Kidney (tissue), 14 donors: Measurements from ENCODE around the gene IGLL5. TPM values are rescaled to one million over a fixed set of nuclear protein-coding genes. Genes with fewer than 3 reads are reported as not detected.
A peak's percentile ranks its signal among the peaks of the same experiment; 100 is the strongest.

ENCODE experiments used
- DNase-seq, 5 donors: peaks; one replicate each; pipeline ENCODE4 v3.0.0-alpha.2; 2013 to 2020
- FAIRE-seq: peaks from 2 replicates; lab custom pipeline; 2012; peaks lifted over from hg19 to GRCh38; lab: Jason Lieb, UNC
- H3K27ac ChIP-seq, 2 donors: one replicate each; pipeline ENCODE4 v1.7.0; 2013; ENCODE audit warnings: low read depth in 2 of 2, low read length in 2 of 2, inconsistent platforms in 1 of 2
- H3K27me3 ChIP-seq: one replicate; pipeline ENCODE4 v1.7.1; 2013; ENCODE audit warnings: low read length, inconsistent platforms; ENCODE audit not compliant: control insufficient read depth, insufficient read depth
- H3K36me3 ChIP-seq, 3 donors: one replicate each; pipeline versions ENCODE4 v1.7.0 to v1.7.1; 2013; ENCODE audit warnings: low read length in 3 of 3, control low read depth in 1 of 3, inconsistent platforms in 1 of 3; ENCODE audit not compliant: insufficient read depth in 3 of 3, control insufficient read depth in 2 of 3
- H3K4me1 ChIP-seq, 3 donors: one replicate each; pipeline versions ENCODE4 v1.7.0 to v1.7.1; 2013; ENCODE audit warnings: low read length in 3 of 3, inconsistent platforms in 1 of 3, low read depth in 1 of 3; ENCODE audit not compliant: control insufficient read depth in 2 of 3, insufficient read depth in 2 of 3
- H3K4me3 ChIP-seq, 3 donors: one replicate each; pipeline versions ENCODE4 v1.7.0 to v1.8.1; 2013; ENCODE audit warnings: low read length in 3 of 3, control low read depth in 1 of 3, inconsistent platforms in 1 of 3
- H3K9ac ChIP-seq, 3 donors: one replicate each; pipeline versions ENCODE4 v1.7.0 to v1.7.1; 2013; ENCODE audit warnings: low read length in 3 of 3, control low read depth in 1 of 3, inconsistent platforms in 1 of 3
- H3K9me3 ChIP-seq, 3 donors: one replicate each; pipeline versions ENCODE4 v1.7.0 to v1.7.1; 2013; ENCODE audit warnings: low read length in 3 of 3, control low read depth in 1 of 3, inconsistent platforms in 1 of 3; ENCODE audit not compliant: control insufficient read depth in 2 of 3, insufficient read depth in 1 of 3
- CTCF ChIP-seq: IDR thresholded peaks from 3 replicates; pipeline ENCODE4 v1.5.1; 2012; ENCODE audit warnings: mild to moderate bottlenecking, moderate library complexity, borderline replicate concordance; ENCODE audit not compliant: insufficient read depth; ENCODE audit errors: extremely low read depth
- intact Hi-C: fragments of 100-400 bp; cut with DNase I; formaldehyde crosslinking; loops from one replicate; pipeline ENCODE4 v1.11.1; 2022
- polyA plus RNA-seq: library from polyadenylated mRNA; stranded (reverse); fragments of 350-450 nt; fragmentation: Illumina TruSeq; extraction: RNeasy Lipid Tissue Mini Kit (QIAGEN cat#74804); gene quantifications from one replicate; pipeline ENCODE4 v1.2.3, GENCODE V29; 2014; ENCODE audit warnings: low read depth, low replicate concordance; ENCODE audit not compliant: insufficient read depth
- total RNA-seq: library from RNA; stranded (reverse); fragmentation: NEBNext Ultra II Directional; extraction: Animal tissue kit (Norgen Biotek cat#: 25700); gene quantifications from one replicate; pipeline ENCODE4 v1.2.1, GENCODE V29; 2021
- donor health status: control.
- donor health status: control.
- donor health status: control.
- donor health status: control.
- donor health status: control.
- donor health status: DM: yes; HTN: yes; CAD: no.
- donor health status: Normal renal cell carcinoma (clear cell type).

IGLL5 gene
- total and polyA plus RNA-seq, 2 donors from 2014 or later: 1.9 to 103 TPM

- no peaks in the 10 kb centered on the region for H3K36me3 ChIP-seq
- no peak for TF ChIP-seq CTCF
- no peak overlapping the region for H3K4me3 ChIP-seq
- no peak overlapping the region for H3K9ac ChIP-seq
- H3K4me1 ChIP-seq: peaks cover 0 to 6% (median 0%) of the 10 kb centered on the region in 3 donors
- no peak overlapping the region for H3K27ac ChIP-seq
- H3K9me3 ChIP-seq: no peaks in the 10 kb centered on the region
- intact Hi-C loops: no loop called here
- FAIRE-seq (no peak), DNase-seq (peak in 2 of 5 donors; percentile 59 to 80)
- no peaks in the 10 kb centered on the region for H3K27me3 ChIP-seq
These were observed 22.1 kb upstream of the IGLL5 start for GRCh38 chr22:22865311-22866072.

DNA sequence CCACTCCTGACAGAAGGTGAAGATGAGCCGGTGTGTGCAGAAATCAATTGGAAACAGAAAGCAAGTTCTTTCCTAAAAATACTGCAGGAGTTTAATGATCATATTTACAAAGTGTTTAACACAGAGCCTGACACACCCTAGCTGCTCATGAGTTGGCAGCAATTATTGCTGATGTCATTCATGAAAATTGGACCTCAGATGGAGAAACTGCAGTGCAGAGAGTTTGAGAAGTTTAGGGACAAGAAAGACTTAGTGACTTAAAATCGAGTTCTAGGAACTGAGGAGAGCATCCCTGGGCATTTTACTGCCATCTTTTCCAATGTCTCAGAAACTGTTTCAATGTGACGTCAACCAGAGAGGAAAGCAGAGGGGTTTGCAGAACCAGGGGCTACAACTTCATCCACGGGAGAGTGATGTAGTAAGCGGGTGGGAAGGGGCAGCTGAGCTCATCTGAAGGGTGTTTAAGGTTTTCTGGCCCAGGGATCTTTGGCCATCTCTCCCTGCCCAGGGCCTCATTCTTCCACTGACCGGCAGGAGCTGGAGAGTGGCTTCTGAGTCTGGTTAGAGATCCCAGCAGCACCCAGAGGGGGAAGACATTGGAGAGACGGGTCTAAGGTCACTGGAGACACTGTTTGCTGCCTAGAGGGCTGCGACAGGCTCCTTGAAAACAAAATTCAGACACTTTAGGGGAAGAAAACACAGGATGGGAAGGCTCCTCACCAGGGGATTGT lies 21.1 kb upstream of the IGLL5 start:
- Histone ChIP-seq H3K27ac (no peak overlapping the region), H3K36me3 (no peaks in the 10 kb centered on the region), H3K9ac (no peak overlapping the region)

GRCh38 chr22:22867996-22868715 lies 19.5 kb upstream of the IGLL5 start:
- H3K9me3 ChIP-seq: no peaks in the 10 kb centered on the region
- H3K27ac ChIP-seq: no peak overlapping the region
- H3K4me3 ChIP-seq: no peak overlapping the region
- H3K27me3 ChIP-seq: no peaks in the 10 kb centered on the region
- no peaks in the 10 kb centered on the region for H3K36me3 ChIP-seq
- TF ChIP-seq CTCF: no peak
- intact Hi-C loops: no loop called here
- FAIRE-seq (no peak), DNase-seq (no peak)
- no peak overlapping the region for H3K9ac ChIP-seq
- H3K4me1 ChIP-seq: peaks cover 0 to 2% (median 0%) of the 10 kb centered on the region in 3 donors

More for the DNA sequence above, 21.1 kb upstream of the IGLL5 start:
- intact Hi-C loops: no loop called here
- Histone ChIP-seq H3K4me1 (peaks cover 0 to 6% (median 0%) of the 10 kb centered on the region in 3 donors), H3K4me3 (no peak overlapping the region), H3K27me3 (no peaks in the 10 kb centered on the region), H3K9me3 (no peaks in the 10 kb centered on the region)
- DNase-seq: peak in 1 of 5 donors; percentile 8
- no peak for TF ChIP-seq CTCF
- no peak for FAIRE-seq
